ENCODE results near the gene FPR3.

DNA sequence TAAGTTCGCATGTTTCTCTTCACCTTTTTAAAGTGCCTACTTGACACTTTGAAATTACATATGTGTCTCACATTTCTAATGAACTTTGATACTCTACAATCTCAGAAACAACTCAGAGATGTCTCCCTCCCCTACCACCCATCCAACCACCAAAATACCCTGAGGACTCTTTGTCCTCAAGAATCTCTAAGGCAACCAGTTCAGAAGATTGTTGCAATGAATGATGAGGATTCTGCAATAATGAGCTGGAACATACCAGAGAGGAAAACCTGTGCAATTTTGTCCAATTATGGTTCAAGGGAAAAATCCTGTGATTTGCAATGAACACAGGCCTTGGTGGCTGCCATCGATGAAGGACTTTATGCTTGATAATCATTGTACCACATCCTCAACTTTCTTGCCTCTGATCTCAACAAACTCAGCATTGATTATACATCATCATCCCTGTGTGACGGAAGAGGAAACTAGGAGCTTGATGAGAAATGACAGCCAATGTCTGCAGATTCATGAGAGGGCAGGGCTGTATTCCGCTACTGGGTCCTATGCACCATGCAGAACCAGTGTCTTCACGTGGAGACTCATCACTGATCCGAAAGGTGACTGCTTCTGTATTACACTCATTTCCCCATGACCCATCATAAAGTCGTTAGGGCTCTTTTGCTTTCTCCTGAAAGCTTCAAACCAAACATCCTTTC, 44.4 kb upstream of the FPR3 start:
- no peak for TF ChIP-seq CTCF (IDR thresholded peaks at IDR 0.05; ENCODE audit: poor library complexity, severe bottlenecking)
- no peak for TF ChIP-seq RAD21 (conservative IDR thresholded peaks at IDR 0.05)
- TF ChIP-seq POLR2AphosphoS5 (IDR thresholded peaks at IDR 0.05), result no peak
- no peak for TF ChIP-seq EP300 (conservative IDR thresholded peaks at IDR 0.05; ENCODE audit: poor library complexity, severe bottlenecking)
- TF ChIP-seq SMC3 (conservative IDR thresholded peaks at IDR 0.05; ENCODE audit: poor library complexity), result no peak
- TF ChIP-seq REST (IDR thresholded peaks at IDR 0.05; ENCODE audit: borderline replicate concordance), result no peak
- no peak for TF ChIP-seq EZH2 (IDR thresholded peaks at IDR 0.05; ENCODE audit: borderline replicate concordance, insufficient read depth, low read length, poor library complexity, severe bottlenecking)
- no peak for TF ChIP-seq MXI1 (conservative IDR thresholded peaks at IDR 0.05; ENCODE audit: poor library complexity, severe bottlenecking)

Measured in neural cell (in vitro differentiated cells).